IMR-90 (cell line): Measurements from ENCODE around the gene DNAH8. TPM values are rescaled to one million over a fixed set of nuclear protein-coding genes. Genes with fewer than 3 reads are reported as not detected.

Experiments used
- ATAC-seq: fragments of 200-7000 bp; cut with Tn5 transposase; 2 replicates; pipeline ENCODE4 v1.9.1; 2020; ENCODE audit warnings: low read depth, mild to moderate bottlenecking, moderate library complexity
- BruUV-seq: library from RNA; stranded (reverse); fragments of 400-500 nt; replicated peaks from 2 replicates; lab custom pipeline; 2021; lab: Mats Ljungman, UMichigan
- CTCF ChIA-PET: fragments of 300-600 bp; formaldehyde crosslinking; extraction: SDS; loops from one replicate; lab custom pipeline; 2021; ENCODE audit warnings: antibody characterized with exemption; lab: Yijun Ruan, JAX
- POLR2A ChIA-PET: fragments of 300-600 bp; sonication (Branson Sonifier 250); formaldehyde crosslinking; loops from one replicate; lab custom pipeline; 2022; ENCODE audit warnings: antibody characterized with exemption; ENCODE audit not compliant: unreplicated experiment; lab: Charles Lee
- DNase-seq: peaks from one replicate; pipeline ENCODE4 v3.0.0; 2013
- H2AFZ ChIP-seq: replicated peaks from 2 replicates; pipeline ENCODE3; 2013; ENCODE audit warnings: low read length, mild to moderate bottlenecking; ENCODE audit not compliant: poor library complexity
- H2AK5ac ChIP-seq: 2 replicates; pipeline ENCODE4 v1.6.1; 2013; ENCODE audit warnings: low read depth, low read length, inconsistent platforms
- H2AK9ac ChIP-seq: replicated peaks from 2 replicates; pipeline ENCODE3; 2013; ENCODE audit warnings: mild to moderate bottlenecking, low read depth, low read length, moderate library complexity; ENCODE audit not compliant: poor library complexity
- H2BK120ac ChIP-seq: 2 replicates; pipeline ENCODE4 v1.6.1; 2013; ENCODE audit warnings: low read depth, low read length, inconsistent platforms
- H2BK15ac ChIP-seq: 3 replicates; pipeline ENCODE4 v1.6.1; 2013; ENCODE audit warnings: low read depth, low read length, inconsistent platforms
- H2BK20ac ChIP-seq: 2 replicates; pipeline ENCODE4 v1.6.1; 2013; ENCODE audit warnings: low read depth, mild to moderate bottlenecking, inconsistent platforms, low read length, moderate library complexity
- H2BK5ac ChIP-seq: 2 replicates; pipeline ENCODE4 v1.6.1; 2013; ENCODE audit warnings: mild to moderate bottlenecking, low read depth, low read length, inconsistent platforms; ENCODE audit not compliant: poor library complexity, severe bottlenecking
- H3K14ac ChIP-seq: replicated peaks from 2 replicates; pipeline ENCODE4 v1.6.1; 2013; ENCODE audit warnings: low read depth, low read length, inconsistent platforms
- H3K18ac ChIP-seq: 2 replicates; pipeline ENCODE4 v1.6.1; 2013; ENCODE audit warnings: low read depth, low read length, control low read depth
- H3K23ac ChIP-seq: 2 replicates; pipeline ENCODE4 v1.6.1; 2013; ENCODE audit warnings: low read depth, low read length, inconsistent platforms
- H3K27ac ChIP-seq: 2 replicates; pipeline ENCODE4 v1.5.1; 2013; ENCODE audit warnings: mild to moderate bottlenecking, control low read depth, low read length; ENCODE audit not compliant: insufficient read depth
- H3K27me3 ChIP-seq: 2 replicates; pipeline ENCODE4 v1.6.1; 2013; ENCODE audit warnings: low read length; ENCODE audit not compliant: control insufficient read depth, insufficient read depth
- H3K36me3 ChIP-seq: 2 replicates; pipeline ENCODE4 v1.6.1; 2013; ENCODE audit warnings: low read length, mixed read lengths; ENCODE audit not compliant: control insufficient read depth, insufficient read depth
- H3K4ac ChIP-seq: 2 replicates; pipeline ENCODE4 v1.6.1; 2013; ENCODE audit warnings: low read depth, low read length, inconsistent platforms
- H3K4me1 ChIP-seq: 2 replicates; pipeline ENCODE4 v1.6.1; 2013; ENCODE audit warnings: low read length, mixed read lengths; ENCODE audit not compliant: control insufficient read depth, insufficient read depth
- H3K4me2 ChIP-seq: 2 replicates; pipeline ENCODE4 v1.6.1; 2013; ENCODE audit warnings: low read depth, mild to moderate bottlenecking, control low read depth, low read length, moderate library complexity
- H3K4me3 ChIP-seq: 2 replicates; pipeline ENCODE4 v1.5.1; 2013; ENCODE audit warnings: low read depth, mild to moderate bottlenecking, control low read depth, low read length, moderate library complexity; ENCODE audit not compliant: insufficient read depth
- H3K56ac ChIP-seq: 2 replicates; pipeline ENCODE4 v1.6.1; 2013; ENCODE audit warnings: low read length, inconsistent platforms; ENCODE audit not compliant: insufficient read depth; ENCODE audit errors: extremely low read depth
- H3K79me1 ChIP-seq, 2 experiments: 2 replicates each; pipeline ENCODE4 v1.6.1; 2013; ENCODE audit warnings: low read length in 2 of 2, inconsistent platforms in 1 of 2, low read depth in 1 of 2
- H3K9ac ChIP-seq: 2 replicates; pipeline ENCODE4 v1.6.1; 2013; ENCODE audit warnings: low read depth, low read length, control low read depth
- H3K9me1 ChIP-seq: 2 replicates; pipeline ENCODE4 v1.6.1; 2013; ENCODE audit warnings: low read length, inconsistent platforms; ENCODE audit not compliant: insufficient read depth
- H3K9me3 ChIP-seq: 2 replicates; pipeline ENCODE4 v1.6.1; 2013; ENCODE audit warnings: low read length; ENCODE audit not compliant: control insufficient read depth, insufficient read depth
- H4K20me1 ChIP-seq: 2 replicates; pipeline ENCODE4 v1.6.1; 2013; ENCODE audit warnings: low read length, inconsistent platforms; ENCODE audit not compliant: insufficient read depth
- H4K5ac ChIP-seq: 2 replicates; pipeline ENCODE4 v1.6.1; 2013; ENCODE audit warnings: mild to moderate bottlenecking, low read depth, low read length, control low read depth
- H4K8ac ChIP-seq, 2 experiments: 2 replicates each; pipeline ENCODE4 v1.6.1; 2013; ENCODE audit warnings: low read depth in 2 of 2, low read length in 2 of 2, control low read depth in 1 of 2, inconsistent platforms in 1 of 2
- H4K91ac ChIP-seq: 2 replicates; pipeline ENCODE4 v1.6.1; 2013; ENCODE audit warnings: low read depth, low read length, inconsistent platforms; ENCODE audit not compliant: insufficient read depth
- CEBPB ChIP-seq: IDR thresholded peaks from 2 replicates; pipeline ENCODE4 v1.6.1; 2012; ENCODE audit warnings: low read depth, low read length, improper control_type of control experiment
- CHD1 ChIP-seq: IDR thresholded peaks from 2 replicates; pipeline ENCODE4 v1.6.1; 2012; ENCODE audit warnings: low read depth, low read length, improper control_type of control experiment
- FOS ChIP-seq: fragments of 150-350 bp; IDR thresholded peaks from 2 replicates; pipeline ENCODE4 v1.6.1; 2016; ENCODE audit warnings: low read depth, low read length
- MAZ ChIP-seq: IDR thresholded peaks from 2 replicates; pipeline ENCODE4 v1.6.1; 2012; ENCODE audit warnings: low read depth, mild to moderate bottlenecking, low read length, improper control_type of control experiment, moderate library complexity, borderline replicate concordance
- NFE2L2 ChIP-seq: fragments of 150-350 bp; IDR thresholded peaks from 2 replicates; pipeline ENCODE4 v1.6.1; 2016; ENCODE audit warnings: low read depth, mild to moderate bottlenecking, low read length
- RAD21 ChIP-seq: IDR thresholded peaks from 2 replicates; pipeline ENCODE4 v1.6.1; 2012; ENCODE audit warnings: low read length, improper control_type of control experiment
- RFX5 ChIP-seq: IDR thresholded peaks from 2 replicates; pipeline ENCODE4 v1.8.0; 2012; ENCODE audit warnings: low read depth, mild to moderate bottlenecking, low read length, moderate library complexity
- SMC3 ChIP-seq: fragments of 150-350 bp; IDR thresholded peaks from 2 replicates; pipeline ENCODE4 v1.6.1; 2016; ENCODE audit warnings: low read depth, mild to moderate bottlenecking, antibody characterized with exemption, low read length, moderate library complexity
- WGBS, 2 experiments: methylation state at CpG; one replicate each; pipeline versions ENCODE4 v1.1.5 to v1.1.7; 2013; ENCODE audit warnings: missing lambda C conversion rate in 2 of 2; ENCODE audit not compliant: insufficient read length in 1 of 2; ENCODE audit errors: extremely low coverage in 2 of 2; 5-methylcytosine and 5-hydroxymethylcytosine counted together
- dilution Hi-C: fragments of 300-500 bp; cut with HindIII; formaldehyde crosslinking; loops from one replicate; pipeline ENCODE4 v1.14.3; 2018; ENCODE audit warnings: low sequenced_read_pairs; ENCODE audit not compliant: unreplicated experiment
- in situ Hi-C: fragments of 300-500 bp; cut with MboI; formaldehyde crosslinking; loops from 3 replicates; pipeline ENCODE4 v1.14.3; 2019; ENCODE audit warnings: low sequenced_read_pairs, inconsistent platforms, mixed read lengths
- intact Hi-C: fragments of 100-400 bp; cut with micrococcal nuclease; formaldehyde crosslinking; loops from 2 replicates; pipeline ENCODE4 v1.10.0; 2022
- polyA plus RNA-seq, 3 experiments: library from polyadenylated mRNA; depleted of rRNA; stranded (reverse); fragments of >200 nt; gene quantifications; 2 replicates each; pipeline ENCODE4 v1.2.3, GENCODE V29; 2012; ENCODE audit warnings: low replicate concordance in 1 of 3
- total RNA-seq: library from RNA; depleted of rRNA; stranded (reverse); fragments of >200 nt; gene quantifications from 2 replicates; pipeline ENCODE4 v1.2.3, GENCODE V29; 2012
- TF ChIP-seq, protein P1 (sequence below): fragments of 150-350 bp; IDR thresholded peaks from 2 replicates; pipeline ENCODE4 v1.6.1; 2016; ENCODE audit warnings: low read depth, mild to moderate bottlenecking, low read length, moderate library complexity, borderline replicate concordance
- TF ChIP-seq, protein P2 (sequence below): fragments of 150-350 bp; IDR thresholded peaks from 2 replicates; pipeline ENCODE4 v1.6.1; 2017; ENCODE audit warnings: mild to moderate bottlenecking, antibody characterized with exemption, low read length, low read depth
- TF ChIP-seq, protein P3 (sequence below): conservative IDR thresholded peaks from 2 replicates; pipeline ENCODE4 v1.5.1; 2012; ENCODE audit warnings: mild to moderate bottlenecking, low read depth, low read length, improper control_type of control experiment

DNAH8 gene
- total and polyA plus RNA-seq, 2 of the 4 experiments (the other 2 are of a cell fraction) = not detected

DNA sequence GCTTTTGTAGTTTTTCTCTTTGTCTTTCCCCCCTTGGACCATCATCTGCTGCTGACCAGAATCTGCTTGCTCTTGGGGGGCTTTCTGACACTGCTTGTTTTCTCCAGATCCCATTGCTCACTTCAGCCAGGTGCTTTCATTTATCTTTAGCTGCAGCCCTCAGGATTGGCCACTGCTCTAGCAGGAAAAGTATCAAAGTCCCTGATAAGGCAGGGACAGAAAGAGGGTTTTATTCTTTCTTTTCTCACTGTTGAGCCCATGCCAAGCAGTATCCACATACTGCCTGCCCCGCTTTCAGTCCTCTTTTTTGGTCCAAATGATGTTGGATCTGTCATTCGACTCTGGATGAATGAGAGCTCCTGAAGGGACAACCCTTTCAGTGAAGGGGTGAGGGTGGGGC is 141.4 kb downstream of the DNAH8 start:
- no peak overlapping the region for H3K14ac ChIP-seq
- no peak overlapping the region for H3K18ac ChIP-seq
- H2BK20ac ChIP-seq = no peak overlapping the region
- ATAC-seq = no peak
- no peaks in the 10 kb centered on the region for H3K4me1 ChIP-seq
- in situ Hi-C loops (no loop called here), dilution Hi-C loops (no loop called here), intact Hi-C loops (no loop called here)
- H3K4ac ChIP-seq = no peak overlapping the region
- no peak overlapping the region for H3K56ac ChIP-seq
- no peaks in the 10 kb centered on the region for H4K20me1 ChIP-seq
- CTCF ChIA-PET = no interaction called here
- H2BK5ac ChIP-seq = no peak overlapping the region
- H3K36me3 ChIP-seq = no peaks in the 10 kb centered on the region
- BruUV-seq = no TSS peak
- H3K9ac ChIP-seq = no peak overlapping the region
- no peak overlapping the region for H2BK120ac ChIP-seq
- no peak overlapping the region for H2AFZ ChIP-seq
- H4K5ac ChIP-seq = no peak overlapping the region
- H3K9me3 ChIP-seq = no peaks in the 10 kb centered on the region
- DNase-seq = no peak
- no peak overlapping the region for H4K91ac ChIP-seq
- no peak overlapping the region for H2BK15ac ChIP-seq
- H2AK9ac ChIP-seq = no peak overlapping the region
- H3K4me3 ChIP-seq = no peak overlapping the region
- H2AK5ac ChIP-seq = no peak overlapping the region
- H3K4me2 ChIP-seq = no peak overlapping the region
- no peak overlapping the region for H3K27ac ChIP-seq
- H3K27me3 ChIP-seq = no peaks in the 10 kb centered on the region
- H3K23ac ChIP-seq = no peak overlapping the region
- POLR2A ChIA-PET = no interaction called here
- H3K79me1 ChIP-seq = no peaks in the 10 kb centered on the region
- no peaks in the 10 kb centered on the region for H3K9me1 ChIP-seq
- no peak overlapping the region for H4K8ac ChIP-seq
- TF ChIP-seq, protein P1, sequence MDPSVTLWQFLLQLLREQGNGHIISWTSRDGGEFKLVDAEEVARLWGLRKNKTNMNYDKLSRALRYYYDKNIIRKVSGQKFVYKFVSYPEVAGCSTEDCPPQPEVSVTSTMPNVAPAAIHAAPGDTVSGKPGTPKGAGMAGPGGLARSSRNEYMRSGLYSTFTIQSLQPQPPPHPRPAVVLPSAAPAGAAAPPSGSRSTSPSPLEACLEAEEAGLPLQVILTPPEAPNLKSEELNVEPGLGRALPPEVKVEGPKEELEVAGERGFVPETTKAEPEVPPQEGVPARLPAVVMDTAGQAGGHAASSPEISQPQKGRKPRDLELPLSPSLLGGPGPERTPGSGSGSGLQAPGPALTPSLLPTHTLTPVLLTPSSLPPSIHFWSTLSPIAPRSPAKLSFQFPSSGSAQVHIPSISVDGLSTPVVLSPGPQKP = no peak
- TF ChIP-seq FOS (no peak), RFX5 (no peak), RAD21 (no peak), CEBPB (no peak), CHD1 (no peak), SMC3 (no peak), MAZ (no peak), NFE2L2 (no peak)
- TF ChIP-seq, protein P2, sequence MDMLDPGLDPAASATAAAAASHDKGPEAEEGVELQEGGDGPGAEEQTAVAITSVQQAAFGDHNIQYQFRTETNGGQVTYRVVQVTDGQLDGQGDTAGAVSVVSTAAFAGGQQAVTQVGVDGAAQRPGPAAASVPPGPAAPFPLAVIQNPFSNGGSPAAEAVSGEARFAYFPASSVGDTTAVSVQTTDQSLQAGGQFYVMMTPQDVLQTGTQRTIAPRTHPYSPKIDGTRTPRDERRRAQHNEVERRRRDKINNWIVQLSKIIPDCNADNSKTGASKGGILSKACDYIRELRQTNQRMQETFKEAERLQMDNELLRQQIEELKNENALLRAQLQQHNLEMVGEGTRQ = no peak
- TF ChIP-seq, protein P3, sequence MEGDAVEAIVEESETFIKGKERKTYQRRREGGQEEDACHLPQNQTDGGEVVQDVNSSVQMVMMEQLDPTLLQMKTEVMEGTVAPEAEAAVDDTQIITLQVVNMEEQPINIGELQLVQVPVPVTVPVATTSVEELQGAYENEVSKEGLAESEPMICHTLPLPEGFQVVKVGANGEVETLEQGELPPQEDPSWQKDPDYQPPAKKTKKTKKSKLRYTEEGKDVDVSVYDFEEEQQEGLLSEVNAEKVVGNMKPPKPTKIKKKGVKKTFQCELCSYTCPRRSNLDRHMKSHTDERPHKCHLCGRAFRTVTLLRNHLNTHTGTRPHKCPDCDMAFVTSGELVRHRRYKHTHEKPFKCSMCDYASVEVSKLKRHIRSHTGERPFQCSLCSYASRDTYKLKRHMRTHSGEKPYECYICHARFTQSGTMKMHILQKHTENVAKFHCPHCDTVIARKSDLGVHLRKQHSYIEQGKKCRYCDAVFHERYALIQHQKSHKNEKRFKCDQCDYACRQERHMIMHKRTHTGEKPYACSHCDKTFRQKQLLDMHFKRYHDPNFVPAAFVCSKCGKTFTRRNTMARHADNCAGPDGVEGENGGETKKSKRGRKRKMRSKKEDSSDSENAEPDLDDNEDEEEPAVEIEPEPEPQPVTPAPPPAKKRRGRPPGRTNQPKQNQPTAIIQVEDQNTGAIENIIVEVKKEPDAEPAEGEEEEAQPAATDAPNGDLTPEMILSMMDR = no peak
- no CpG with 5 or more reads among the region's 2 CpGs for WGBS, 2 experiments
